GM12878 (cell line): Measurements from ENCODE around the gene METRNL. TPM values are rescaled to one million over a fixed set of nuclear protein-coding genes. Genes with fewer than 3 reads are reported as not detected.
"Not testable (repeated sequence)": the region's sequence is repeated elsewhere in the genome, so short reads cannot be mapped to it uniquely, and the experiment has no call there.

Experiments used
- ATAC-seq: fragments of 200-7000 bp; cut with Tn5 transposase; 3 replicates; pipeline ENCODE4 v1.9.1; 2020; ENCODE audit warnings: mild to moderate bottlenecking, moderate library complexity
- BruUV-seq: library from RNA; stranded (reverse); fragments of 400-500 nt; replicated peaks from 2 replicates; lab custom pipeline; 2021; lab: Mats Ljungman, UMichigan
- CTCF ChIA-PET: fragments of 300-600 bp; sonication (Branson Sonifier 250); formaldehyde crosslinking; extraction: SDS; loops from one replicate; lab custom pipeline; 2021; ENCODE audit warnings: inconsistent platforms; lab: Yijun Ruan, JAX
- POLR2A ChIA-PET: fragments of 350-600 bp; formaldehyde crosslinking; extraction: SDS; loops from one replicate; lab custom pipeline; 2021; ENCODE audit warnings: inconsistent platforms; lab: Charles Lee
- RAD21 ChIA-PET: fragments of 300-600 bp; sonication (Branson Sonifier 250); formaldehyde crosslinking; loops from one replicate; lab custom pipeline; 2023; ENCODE audit warnings: antibody characterized with exemption; ENCODE audit not compliant: unreplicated experiment; lab: Charles Lee
- SMC1A ChIA-PET: fragments of 300-600 bp; sonication (Branson Sonifier 250); formaldehyde crosslinking; loops from one replicate; lab custom pipeline; 2023; ENCODE audit not compliant: unreplicated experiment, uncharacterized antibody; lab: Charles Lee
- DNase-seq: peaks from one replicate; pipeline ENCODE4 v3.0.0-alpha.2; 2011; ENCODE audit warnings: low read depth, low spot score
- FAIRE-seq: peaks from 3 replicates; lab custom pipeline; 2011; peaks lifted over from hg19 to GRCh38; lab: Jason Lieb, UNC
- H2AFZ ChIP-seq: 2 replicates; pipeline ENCODE4 v1.6.0; 2011; ENCODE audit warnings: low read depth, low read length, control low read depth; ENCODE audit not compliant: control insufficient read depth
- H3K27ac ChIP-seq: 2 replicates; pipeline ENCODE4 v1.5.1; 2011; ENCODE audit warnings: control low read depth; ENCODE audit not compliant: control insufficient read depth, insufficient read depth
- H3K27me3 ChIP-seq, 2 experiments: replicated peaks in 1 of 2; 2 replicates each; pipeline versions ENCODE4 v1.6.0 to v1.6.1; 2011; ENCODE audit warnings: low read length in 1 of 2; ENCODE audit not compliant: control insufficient read depth in 2 of 2, insufficient read depth in 2 of 2
- H3K36me3 ChIP-seq, 2 experiments: 2 replicates each; pipeline ENCODE4 v1.5.1; 2011; ENCODE audit warnings: low read length in 1 of 2; ENCODE audit not compliant: control insufficient read depth in 2 of 2, insufficient read depth in 2 of 2
- H3K4me1 ChIP-seq: 2 replicates; pipeline ENCODE4 v1.6.1; 2011; ENCODE audit warnings: mild to moderate bottlenecking, low read length, moderate library complexity, mixed read lengths; ENCODE audit not compliant: control insufficient read depth, insufficient read depth
- H3K4me2 ChIP-seq: 2 replicates; pipeline ENCODE4 v1.6.0; 2011; ENCODE audit warnings: control low read depth; ENCODE audit not compliant: control insufficient read depth, insufficient read depth
- H3K4me3 ChIP-seq: fragments of 200-600 bp; sonication (generic); 2 replicates; pipeline ENCODE4 v1.5.1; 2016
- H3K79me2 ChIP-seq: 2 replicates; pipeline ENCODE4 v1.6.0; 2011; ENCODE audit warnings: low read length; ENCODE audit not compliant: control insufficient read depth, insufficient read depth
- H3K9ac ChIP-seq: 2 replicates; pipeline ENCODE4 v1.8.0; 2011; ENCODE audit warnings: low read length, control low read depth, mixed read lengths; ENCODE audit not compliant: control insufficient read depth, insufficient read depth
- H3K9me3 ChIP-seq: replicated peaks from 3 replicates; pipeline ENCODE4 v1.5.1; 2011; ENCODE audit warnings: mild to moderate bottlenecking, low read length; ENCODE audit not compliant: control insufficient read depth, insufficient read depth
- H4K20me1 ChIP-seq: 2 replicates; pipeline ENCODE4 v1.6.0; 2011; ENCODE audit not compliant: control insufficient read depth, insufficient read depth
- CEBPZ ChIP-seq: fragments of 150-350 bp; IDR thresholded peaks from 2 replicates; pipeline ENCODE4 v1.6.1; 2016; ENCODE audit warnings: low read depth, low read length
- CREB1 ChIP-seq: IDR thresholded peaks from 2 replicates; pipeline ENCODE4 v1.6.1; 2012; ENCODE audit warnings: low read depth, mild to moderate bottlenecking, inconsistent platforms
- MLLT1 ChIP-seq: fragments of 450-650 bp; IDR thresholded peaks from 2 replicates; pipeline ENCODE4 v1.6.1; 2016; ENCODE audit warnings: mild to moderate bottlenecking
- SMC3 ChIP-seq: IDR thresholded peaks from 2 replicates; pipeline ENCODE4 v1.6.1; 2011; ENCODE audit warnings: low read length, improper control_type of control experiment, borderline replicate concordance
- WGBS: methylation state at CpG from one replicate; pipeline ENCODE4 v1.1.6; 2016; ENCODE audit warnings: low lambda C conversion rate; ENCODE audit not compliant: insufficient replicate concordance, insufficient coverage; ENCODE audit errors: missing lambda C conversion rate; 5-methylcytosine and 5-hydroxymethylcytosine counted together
- in situ Hi-C: fragments of 300-500 bp; cut with MboI; formaldehyde crosslinking; loops from 9 replicates; pipeline ENCODE4 v1.14.3; 2018; ENCODE audit warnings: mixed read lengths
- intact Hi-C: fragments of 100-400 bp; cut with micrococcal nuclease; formaldehyde crosslinking; loops from one replicate; pipeline ENCODE4 v1.14.2; 2022; ENCODE audit not compliant: unreplicated experiment
- polyA plus RNA-seq, 11 experiments: library from polyadenylated mRNA; depleted of rRNA in 4 of 11; unstranded in 6 of 11; stranded (reverse) in 5 of 11; fragments of >200 nt; fragmentation: Nextera tagmentation in 4 of 11; fragmentation: Illumina TruSeq in 1 of 11; extraction: Ambion mirVana in 4 of 11; extraction: Trizol in 1 of 11; gene quantifications; 1 replicate in 1 of 11; 2 replicates in 10 of 11; pipeline versions ENCODE4 v1.2.1 to v1.2.3, GENCODE V29; 2011 to 2016; ENCODE audit warnings: inconsistent platforms in 2 of 11, missing spikeins in 2 of 11, low read depth in 1 of 11
- total RNA-seq, 4 experiments: library from RNA; depleted of rRNA in 3 of 4; stranded (reverse); fragments of >200 nt in 3 of 4; fragmentation: Illumina TruSeq in 1 of 4; extraction: Trizol in 1 of 4; gene quantifications; 2 replicates each; pipeline versions ENCODE4 v1.2.1 to v1.2.3, GENCODE V29; 2013 to 2021

Gene METRNL
- total and polyA plus RNA-seq, 10 of the 15 experiments (the other 5 are each of a cell fraction or from before 2014, with no cell fraction given), result 0.05 to 3.7 (median 0.48) TPM; not detected in 2

GRCh38 chr17:83064732-83065659, 14.4 kb upstream of the METRNL start (continued):
- no peak for TF ChIP-seq CEBPZ
- no peak for TF ChIP-seq CREB1
- TF ChIP-seq, all 136 proteins: peak for 0

- in situ Hi-C loops (no loop called here), intact Hi-C loops (no loop called here)
- Histone ChIP-seq H2AFZ (no peak overlapping the region), H3K9ac (no peak overlapping the region), H3K4me1 (no peaks in the 10 kb centered on the region), H3K79me2 (no peaks in the 10 kb centered on the region), H3K9me3 (no peaks in the 10 kb centered on the region), H3K27ac (no peak overlapping the region), H3K27me3 (no peaks in the 10 kb centered on the region), H3K36me3 (no peaks in the 10 kb centered on the region), H3K4me3 (no peak overlapping the region), H3K4me2 (no peak overlapping the region), H4K20me1 (no peaks in the 10 kb centered on the region)
- ATAC-seq (no peak), FAIRE-seq (no peak), DNase-seq (no peak)
- ChIA-PET SMC1A (no interaction called here), POLR2A (no interaction called here), CTCF (no interaction called here), RAD21 (no interaction called here)
- TF ChIP-seq MLLT1, result peak; percentile 41; the same call in 1 of the 2 replicates
- no peak for TF ChIP-seq SMC3
- BruUV-seq, result no TSS peak
- 60% methylated on average over 31 of the region's 39 CpGs for WGBS
Observed at GRCh38 chr17:83065660-83066542, 13.5 kb upstream of the METRNL start.

GRCh38 chr17:83066543-83066890, 12.9 kb upstream of the METRNL start:
- BruUV-seq, H3K27ac ChIP-seq, H3K9me3 ChIP-seq, H3K4me2 ChIP-seq, intact Hi-C loops, POLR2A ChIA-PET, in situ Hi-C loops, DNase-seq, H3K4me3 ChIP-seq, H4K20me1 ChIP-seq, CTCF ChIA-PET, H3K79me2 ChIP-seq, RAD21 ChIA-PET, H3K27me3 ChIP-seq, H3K9ac ChIP-seq, SMC1A ChIA-PET, H3K4me1 ChIP-seq, H3K36me3 ChIP-seq, ATAC-seq, H2AFZ ChIP-seq, FAIRE-seq: not testable (repeated sequence)
- WGBS, result 82% methylated on average over 19 of the region's 19 CpGs
